Effector memory CD4-positive, alpha-beta T cell (primary cell): ENCODE data around the gene CYP21A2.
"Not testable (repeated sequence)": the region's sequence is repeated elsewhere in the genome, so short reads cannot be mapped to it uniquely, and the experiment has no call there.

Source experiments
- DNase-seq, 3 donors: peaks; one replicate each; pipeline ENCODE4 v3.0.0-alpha.2; 2020
- H3K27ac ChIP-seq: 2 replicates; pipeline ENCODE4 v1.7.0; 2013; ENCODE audit warnings: mild to moderate bottlenecking, low read length, moderate library complexity; ENCODE audit not compliant: insufficient read depth, poor library complexity, severe bottlenecking
- H3K27me3 ChIP-seq: replicated peaks from 2 replicates; pipeline ENCODE4 v1.7.0; 2013; ENCODE audit warnings: mild to moderate bottlenecking, low read length; ENCODE audit not compliant: insufficient read depth, control insufficient read depth, poor library complexity, severe bottlenecking
- H3K36me3 ChIP-seq: 2 replicates; pipeline ENCODE4 v1.7.0; 2013; ENCODE audit warnings: mild to moderate bottlenecking, low read length, moderate library complexity; ENCODE audit not compliant: control insufficient read depth, insufficient read depth
- H3K4me1 ChIP-seq: 2 replicates; pipeline ENCODE4 v1.7.0; 2013; ENCODE audit warnings: low read length, mild to moderate bottlenecking; ENCODE audit not compliant: control insufficient read depth, insufficient read depth, poor library complexity, severe bottlenecking
- H3K4me3 ChIP-seq: 2 replicates; pipeline ENCODE4 v1.7.0; 2013; ENCODE audit warnings: low read length, low read depth, mild to moderate bottlenecking; ENCODE audit not compliant: insufficient read depth, poor library complexity, severe bottlenecking
- H3K9me3 ChIP-seq: 2 replicates; pipeline ENCODE4 v1.7.0; 2013; ENCODE audit warnings: mild to moderate bottlenecking, low read length, moderate library complexity; ENCODE audit not compliant: control insufficient read depth

CYP21A2 gene

DNA sequence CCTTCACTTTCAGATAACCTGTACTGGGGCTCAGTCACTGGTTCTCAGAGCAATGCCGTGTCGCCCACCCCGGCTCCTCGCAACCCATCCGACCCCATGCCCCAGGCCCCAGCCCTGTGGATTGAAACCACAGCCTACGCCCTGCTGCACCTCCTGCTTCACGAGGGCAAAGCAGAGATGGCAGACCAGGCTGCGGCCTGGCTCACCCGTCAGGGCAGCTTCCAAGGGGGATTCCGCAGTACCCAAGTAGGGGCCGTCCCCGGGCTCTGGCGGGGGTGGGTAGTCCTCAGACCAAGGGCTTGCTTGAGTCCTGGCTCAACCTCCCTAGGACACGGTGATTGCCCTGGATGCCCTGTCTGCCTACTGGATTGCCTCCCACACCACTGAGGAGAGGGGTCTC lies 8.7 kb upstream of the CYP21A2 start:
- not testable (repeated sequence) for H3K36me3 ChIP-seq, H3K27me3 ChIP-seq, H3K4me3 ChIP-seq, DNase-seq, H3K27ac ChIP-seq, H3K9me3 ChIP-seq, H3K4me1 ChIP-seq

GRCh38 chr6:32035283-32036013 lies 2.8 kb upstream of the CYP21A2 start:
- not testable (repeated sequence) for H3K27ac ChIP-seq, H3K36me3 ChIP-seq, DNase-seq, H3K27me3 ChIP-seq, H3K4me3 ChIP-seq, H3K4me1 ChIP-seq, H3K9me3 ChIP-seq

DNA sequence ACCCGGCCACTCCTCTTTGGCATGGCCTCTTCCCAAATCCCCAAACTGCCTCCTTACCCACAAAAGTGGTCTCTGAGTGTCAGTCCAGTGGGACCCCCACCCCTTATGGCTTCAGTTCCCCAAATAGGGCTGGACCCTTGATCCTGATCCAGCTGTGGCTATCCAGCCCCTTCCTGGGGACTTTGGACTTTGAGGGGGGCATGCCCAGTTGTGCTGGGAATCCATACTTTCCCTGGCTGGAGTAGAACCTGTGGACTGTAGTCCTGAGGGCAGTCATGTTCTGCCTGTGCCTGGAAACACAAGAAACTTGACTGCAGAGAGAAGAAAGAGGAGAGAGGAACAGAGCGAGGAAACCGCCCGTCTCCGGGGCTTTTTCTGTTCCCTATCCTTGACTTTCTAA lies 1.1 kb upstream of the CYP21A2 start:
- DNase-seq, H3K27me3 ChIP-seq, H3K9me3 ChIP-seq, H3K27ac ChIP-seq, H3K4me3 ChIP-seq, H3K4me1 ChIP-seq, H3K36me3 ChIP-seq: not testable (repeated sequence)

DNA sequence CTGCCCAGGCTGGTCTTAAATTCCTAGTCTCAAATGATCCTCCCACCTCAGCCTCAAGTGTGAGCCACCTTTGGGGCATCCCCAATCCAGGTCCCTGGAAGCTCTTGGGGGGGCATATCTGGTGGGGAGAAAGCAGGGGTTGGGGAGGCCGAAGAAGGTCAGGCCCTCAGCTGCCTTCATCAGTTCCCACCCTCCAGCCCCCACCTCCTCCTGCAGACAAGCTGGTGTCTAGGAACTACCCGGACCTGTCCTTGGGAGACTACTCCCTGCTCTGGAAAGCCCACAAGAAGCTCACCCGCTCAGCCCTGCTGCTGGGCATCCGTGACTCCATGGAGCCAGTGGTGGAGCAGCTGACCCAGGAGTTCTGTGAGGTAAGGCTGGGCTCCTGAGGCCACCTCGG lies 663 bp downstream of the CYP21A2 start:
- not testable (repeated sequence) for H3K36me3 ChIP-seq, H3K4me3 ChIP-seq, H3K27me3 ChIP-seq, H3K4me1 ChIP-seq, H3K27ac ChIP-seq, DNase-seq, H3K9me3 ChIP-seq

GRCh38 chr6:32039321-32040274 lies 1.4 kb downstream of the CYP21A2 start:
- not testable (repeated sequence) for H3K9me3 ChIP-seq, H3K36me3 ChIP-seq, H3K4me3 ChIP-seq, H3K27ac ChIP-seq, H3K27me3 ChIP-seq, H3K4me1 ChIP-seq, DNase-seq

- DNase-seq, H3K27me3 ChIP-seq, H3K36me3 ChIP-seq, H3K4me3 ChIP-seq, H3K4me1 ChIP-seq, H3K27ac ChIP-seq, H3K9me3 ChIP-seq: not testable (repeated sequence)
These were observed 2.3 kb downstream of the CYP21A2 start for GRCh38 chr6:32040299-32041049.

- not testable (repeated sequence) for H3K9me3 ChIP-seq, H3K4me3 ChIP-seq, DNase-seq, H3K27me3 ChIP-seq, H3K36me3 ChIP-seq, H3K4me1 ChIP-seq, H3K27ac ChIP-seq
These were observed 2.8 kb downstream of the CYP21A2 start for GRCh38 chr6:32041050-32041321.

- not testable (repeated sequence) for H3K27me3 ChIP-seq, DNase-seq, H3K36me3 ChIP-seq, H3K9me3 ChIP-seq, H3K4me1 ChIP-seq, H3K27ac ChIP-seq, H3K4me3 ChIP-seq
These were observed 3.2 kb downstream of the CYP21A2 start for GRCh38 chr6:32041385-32041784.

DNA sequence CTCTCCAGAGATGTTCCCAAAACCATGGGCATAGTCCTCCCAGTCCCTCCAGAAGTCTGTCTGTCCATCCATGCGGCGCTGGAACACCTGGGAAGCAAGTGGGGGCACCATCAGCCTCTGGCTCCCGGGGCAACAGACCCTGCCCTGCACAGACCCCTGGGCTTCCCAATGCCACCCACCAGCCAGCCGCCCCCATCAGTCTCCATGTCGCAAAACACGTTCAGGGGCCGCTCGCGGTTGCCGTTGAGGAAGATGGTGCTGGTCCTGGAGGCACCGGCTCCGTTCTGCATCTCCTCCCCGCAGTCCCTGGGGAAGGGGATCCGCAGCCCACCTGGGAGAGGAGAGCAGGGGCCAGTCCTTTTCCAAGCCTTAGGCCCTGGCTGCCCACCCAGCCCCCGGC lies 4.1 kb downstream of the CYP21A2 start:
- not testable (repeated sequence) for H3K27ac ChIP-seq, H3K9me3 ChIP-seq, H3K4me1 ChIP-seq, H3K4me3 ChIP-seq, H3K27me3 ChIP-seq, H3K36me3 ChIP-seq, DNase-seq
